H9 (cell line): ENCODE measurements around the gene PLSCR5. TPM values are rescaled to one million over a fixed set of nuclear protein-coding genes. Genes with fewer than 3 reads are reported as not detected.

ENCODE experiments used
- DNase-seq: peaks from one replicate; pipeline ENCODE4 v3.0.0-alpha.2; 2017
- H2AFZ ChIP-seq: one replicate; pipeline ENCODE4 v1.6.1; 2013; ENCODE audit warnings: mild to moderate bottlenecking, low read length, control low read depth, moderate library complexity
- H2AK5ac ChIP-seq: 2 replicates; pipeline ENCODE4 v1.6.1; 2013; ENCODE audit warnings: low read length, control low read depth, mixed read lengths; ENCODE audit not compliant: insufficient read length
- H2BK120ac ChIP-seq: one replicate; pipeline ENCODE4 v1.6.1; 2013; ENCODE audit warnings: low read depth, mild to moderate bottlenecking, low read length, control low read depth, inconsistent platforms; ENCODE audit not compliant: poor library complexity, severe bottlenecking
- H2BK12ac ChIP-seq: 2 replicates; pipeline ENCODE4 v1.6.1; 2013; ENCODE audit warnings: low read length, control low read depth, mixed read lengths, low read depth; ENCODE audit not compliant: insufficient read length
- H2BK15ac ChIP-seq: 2 replicates; pipeline ENCODE4 v1.6.1; 2013; ENCODE audit warnings: low read depth, low read length, control low read depth
- H2BK20ac ChIP-seq: one replicate; pipeline ENCODE4 v1.6.1; 2013; ENCODE audit warnings: low read depth, mild to moderate bottlenecking, low read length, control low read depth, inconsistent platforms; ENCODE audit not compliant: poor library complexity, severe bottlenecking
- H2BK5ac ChIP-seq: 2 replicates; pipeline ENCODE4 v1.6.1; 2013; ENCODE audit warnings: low read length, control low read depth, mixed read lengths; ENCODE audit not compliant: insufficient read length
- H3K14ac ChIP-seq: 2 replicates; pipeline ENCODE4 v1.6.1; 2013; ENCODE audit warnings: low read length, control low read depth; ENCODE audit not compliant: insufficient read depth
- H3K18ac ChIP-seq: 2 replicates; pipeline ENCODE4 v1.6.1; 2013; ENCODE audit warnings: low read depth, mild to moderate bottlenecking, mixed read lengths, low read length, control low read depth; ENCODE audit not compliant: insufficient read length
- H3K23ac ChIP-seq: 2 replicates; pipeline ENCODE4 v1.6.1; 2013; ENCODE audit warnings: low read length, control low read depth, mixed read lengths, low read depth; ENCODE audit not compliant: insufficient read length
- H3K23me2 ChIP-seq: 2 replicates; pipeline ENCODE4 v1.6.1; 2013; ENCODE audit warnings: low read depth, mild to moderate bottlenecking, mixed read lengths, low read length, control low read depth; ENCODE audit not compliant: insufficient read length, poor library complexity, severe bottlenecking
- H3K27ac ChIP-seq: 2 replicates; pipeline ENCODE4 v1.5.1; 2013; ENCODE audit warnings: low read length, control low read depth, mixed read lengths, low read depth; ENCODE audit not compliant: insufficient read length
- H3K27me3 ChIP-seq: 2 replicates; pipeline ENCODE4 v1.6.1; 2013; ENCODE audit warnings: low read length, control low read depth, inconsistent platforms; ENCODE audit not compliant: insufficient read depth
- H3K4ac ChIP-seq: 2 replicates; pipeline ENCODE4 v1.6.1; 2013; ENCODE audit warnings: low read depth, mild to moderate bottlenecking, control low read depth, inconsistent platforms, low read length, moderate library complexity
- H3K4me1 ChIP-seq: 2 replicates; pipeline ENCODE4 v1.6.1; 2013; ENCODE audit warnings: low read length, control low read depth, inconsistent platforms; ENCODE audit not compliant: insufficient read depth
- H3K4me2 ChIP-seq: 2 replicates; pipeline ENCODE4 v1.6.1; 2013; ENCODE audit warnings: low read length, control low read depth, mixed read lengths; ENCODE audit not compliant: insufficient read length, insufficient read depth
- H3K56ac ChIP-seq: 2 replicates; pipeline ENCODE4 v1.6.1; 2013; ENCODE audit warnings: low read depth, mild to moderate bottlenecking, mixed read lengths, low read length, control low read depth; ENCODE audit not compliant: insufficient read length
- H3K79me1 ChIP-seq: 2 replicates; pipeline ENCODE4 v1.6.1; 2013; ENCODE audit warnings: low read depth, mild to moderate bottlenecking, moderate library complexity, low read length, control low read depth, inconsistent platforms; ENCODE audit not compliant: insufficient read depth, poor library complexity, severe bottlenecking
- H3K79me2 ChIP-seq: 2 replicates; pipeline ENCODE4 v1.6.1; 2013; ENCODE audit warnings: low read length, control low read depth, inconsistent platforms; ENCODE audit not compliant: insufficient read depth
- H3K9ac ChIP-seq: 2 replicates; pipeline ENCODE4 v1.6.1; 2013; ENCODE audit warnings: low read length, control low read depth, mixed read lengths; ENCODE audit not compliant: insufficient read length; ENCODE audit errors: extremely low read depth
- H3K9me3 ChIP-seq: one replicate; pipeline ENCODE4 v1.6.1; 2013; ENCODE audit warnings: low read depth, low read length, inconsistent platforms; ENCODE audit not compliant: control insufficient read depth
- H3T11ph ChIP-seq: one replicate; pipeline ENCODE4 v1.6.1; 2013; ENCODE audit warnings: mild to moderate bottlenecking, low read length, control low read depth, inconsistent platforms
- H4K20me1 ChIP-seq: one replicate; pipeline ENCODE4 v1.6.1; 2013; ENCODE audit not compliant: control insufficient read depth, insufficient read length, insufficient read depth
- H4K5ac ChIP-seq: 2 replicates; pipeline ENCODE4 v1.6.1; 2013; ENCODE audit warnings: low read depth, mild to moderate bottlenecking, mixed read lengths, low read length, control low read depth; ENCODE audit not compliant: insufficient read length
- H4K8ac ChIP-seq: replicated peaks from 2 replicates; pipeline ENCODE4 v1.6.1; 2013; ENCODE audit warnings: low read length, control low read depth, mixed read lengths, low read depth; ENCODE audit not compliant: insufficient read length
- H4K91ac ChIP-seq: 2 replicates; pipeline ENCODE4 v1.6.1; 2013; ENCODE audit warnings: low read depth, mild to moderate bottlenecking, moderate library complexity, mixed read lengths, low read length, control low read depth; ENCODE audit not compliant: insufficient read length
- H3K27ac Mint-ChIP-seq, 3 experiments: 2 replicates in 2 of 3; 3 replicates in 1 of 3; pipeline ENCODE4 v1.8.0; 2020 to 2021; ENCODE audit warnings: mixed read lengths in 3 of 3, mild to moderate bottlenecking in 1 of 3, moderate library complexity in 1 of 3
- H3K27me3 Mint-ChIP-seq: 2 replicates; pipeline ENCODE4 v1.8.0; 2021; ENCODE audit warnings: low read depth, mild to moderate bottlenecking, moderate library complexity, mixed read lengths
- H3K36me3 Mint-ChIP-seq, 3 experiments: 2 replicates in 2 of 3; 3 replicates in 1 of 3; pipeline ENCODE4 v1.8.0; 2020 to 2021; ENCODE audit warnings: low read depth in 3 of 3, mixed read lengths in 3 of 3; ENCODE audit not compliant: insufficient read depth in 1 of 3
- H3K4me1 Mint-ChIP-seq, 2 experiments: 2 replicates each; pipeline ENCODE4 v1.8.0; 2020; ENCODE audit warnings: mixed read lengths in 2 of 2
- H3K4me3 Mint-ChIP-seq, 2 experiments: 2 replicates in 1 of 2; 3 replicates in 1 of 2; pipeline ENCODE4 v1.8.0; 2020 to 2021; ENCODE audit warnings: mild to moderate bottlenecking in 2 of 2, mixed read lengths in 2 of 2, moderate library complexity in 1 of 2
- H3K9me3 Mint-ChIP-seq, 2 experiments: 2 replicates in 1 of 2; 3 replicates in 1 of 2; pipeline ENCODE4 v1.8.0; 2020; ENCODE audit warnings: mild to moderate bottlenecking in 2 of 2, mixed read lengths in 2 of 2, moderate library complexity in 1 of 2
- total RNA-seq: library from RNA; stranded (reverse); gene quantifications from 2 replicates; pipeline ENCODE4 v1.2.1, GENCODE V29; 2021
- TF ChIP-seq, protein P1 (sequence below): fragments of 200-600 bp; sonication (generic); conservative IDR thresholded peaks from 3 replicates; pipeline ENCODE4 v1.8.0; 2021; ENCODE audit warnings: antibody characterized with exemption, mild to moderate bottlenecking

The PLSCR5 gene
- total RNA-seq, 1 experiment from 2014 or later = not detected

DNA sequence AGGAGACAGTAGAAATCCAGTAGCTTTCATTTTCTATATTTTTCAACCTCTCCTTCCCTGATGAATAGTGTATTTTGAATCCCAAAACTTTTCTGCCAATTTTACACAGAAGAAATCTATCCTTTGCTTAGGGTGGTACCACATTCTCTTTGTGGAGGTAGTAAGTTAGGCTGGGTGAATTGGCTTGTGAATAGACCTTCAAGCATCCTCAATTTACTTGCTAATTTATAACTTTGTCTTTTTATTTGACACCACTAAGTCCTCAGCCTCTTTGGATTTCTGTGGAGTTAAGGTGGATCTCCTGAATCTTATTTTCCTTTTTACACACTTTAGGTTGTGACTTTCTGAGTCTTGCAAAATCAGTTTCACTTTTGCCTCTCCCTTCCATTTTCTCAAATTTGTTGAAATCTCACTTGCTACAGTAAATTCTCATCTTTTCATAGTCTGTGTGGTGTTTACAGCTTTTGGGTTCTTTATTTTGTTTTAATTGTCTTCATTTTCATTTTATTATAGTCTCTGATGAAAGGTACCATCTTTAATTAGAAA is 55.0 kb downstream of the PLSCR5 start:
- H3K27me3 Mint-ChIP-seq = no peaks in the 10 kb centered on the region; the same call in 1 of the 2 replicates
- TF ChIP-seq, protein P1, sequence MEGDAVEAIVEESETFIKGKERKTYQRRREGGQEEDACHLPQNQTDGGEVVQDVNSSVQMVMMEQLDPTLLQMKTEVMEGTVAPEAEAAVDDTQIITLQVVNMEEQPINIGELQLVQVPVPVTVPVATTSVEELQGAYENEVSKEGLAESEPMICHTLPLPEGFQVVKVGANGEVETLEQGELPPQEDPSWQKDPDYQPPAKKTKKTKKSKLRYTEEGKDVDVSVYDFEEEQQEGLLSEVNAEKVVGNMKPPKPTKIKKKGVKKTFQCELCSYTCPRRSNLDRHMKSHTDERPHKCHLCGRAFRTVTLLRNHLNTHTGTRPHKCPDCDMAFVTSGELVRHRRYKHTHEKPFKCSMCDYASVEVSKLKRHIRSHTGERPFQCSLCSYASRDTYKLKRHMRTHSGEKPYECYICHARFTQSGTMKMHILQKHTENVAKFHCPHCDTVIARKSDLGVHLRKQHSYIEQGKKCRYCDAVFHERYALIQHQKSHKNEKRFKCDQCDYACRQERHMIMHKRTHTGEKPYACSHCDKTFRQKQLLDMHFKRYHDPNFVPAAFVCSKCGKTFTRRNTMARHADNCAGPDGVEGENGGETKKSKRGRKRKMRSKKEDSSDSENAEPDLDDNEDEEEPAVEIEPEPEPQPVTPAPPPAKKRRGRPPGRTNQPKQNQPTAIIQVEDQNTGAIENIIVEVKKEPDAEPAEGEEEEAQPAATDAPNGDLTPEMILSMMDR = no peak
- no peak overlapping the region for H2AK5ac ChIP-seq
- DNase-seq = no peak
- no peaks in the 10 kb centered on the region for H3K9me3 Mint-ChIP-seq
- H2BK5ac ChIP-seq = no peak overlapping the region
- H2BK20ac ChIP-seq = no peak overlapping the region
- H3K4me2 ChIP-seq = no peak overlapping the region
- no peak overlapping the region for H3K18ac ChIP-seq
- H3K4ac ChIP-seq = no peak overlapping the region
- no peak overlapping the region for H3K9ac ChIP-seq
- H4K91ac ChIP-seq = no peak overlapping the region
- no peak overlapping the region for H3T11ph ChIP-seq
- H3K79me1 ChIP-seq = no peaks in the 10 kb centered on the region
- no peaks in the 10 kb centered on the region for H3K23me2 ChIP-seq
- no peaks in the 10 kb centered on the region; a peak in 1 of 7 replicates for H3K36me3 Mint-ChIP-seq
- no peak overlapping the region for H3K56ac ChIP-seq
- no peak overlapping the region for H2AFZ ChIP-seq
- 0 out of 2 replicates have a peak, but pooled peaks cover 7% of the 10 kb centered on the region for H3K4me1 ChIP-seq
- no peak overlapping the region for H3K23ac ChIP-seq
- H3K4me3 Mint-ChIP-seq = peak overlapping the region in 1 of 2 experiments; percentile 22; a peak in 2 of 5 replicates
- H2BK120ac ChIP-seq = no peak overlapping the region
- no peaks in the 10 kb centered on the region for H3K79me2 ChIP-seq
- H4K5ac ChIP-seq = no peak overlapping the region
- H3K27ac Mint-ChIP-seq = peak overlapping the region in 2 of 3 experiments; percentile 69 to 84; a peak in 3 of 7 replicates
- H3K9me3 ChIP-seq = no peaks in the 10 kb centered on the region
- H3K14ac ChIP-seq = no peak overlapping the region
- no peaks in the 10 kb centered on the region for H4K20me1 ChIP-seq
- H4K8ac ChIP-seq = no peak overlapping the region
- H3K27me3 ChIP-seq = no peaks in the 10 kb centered on the region
- no peak overlapping the region for H2BK12ac ChIP-seq
- H3K27ac ChIP-seq = no peak overlapping the region
- H2BK15ac ChIP-seq = no peak overlapping the region
- H3K4me1 Mint-ChIP-seq = peaks cover 28 to 29% of the 10 kb centered on the region in 2 experiments
